GM23338 (cell line): ENCODE data around the gene SLC25A47. TPM values are rescaled to one million over a fixed set of nuclear protein-coding genes. Genes with fewer than 3 reads are reported as not detected.

Source experiments
- ATAC-seq: fragments of 200-7000 bp; cut with Tn5 transposase; 3 replicates; pipeline ENCODE4 v1.9.1; 2020
- DNase-seq: peaks from one replicate; pipeline ENCODE4 v3.0.0-alpha.2; 2015; ENCODE audit warnings: low spot score
- H2AFZ ChIP-seq: fragments of 200-600 bp; sonication (generic); 2 replicates; pipeline ENCODE4 v1.8.0; 2016; ENCODE audit warnings: antibody characterized with exemption, mild to moderate bottlenecking, moderate library complexity
- H3F3A ChIP-seq: fragments of 200-600 bp; sonication (generic); replicated peaks from 2 replicates; pipeline ENCODE4 v1.8.0; 2017; ENCODE audit warnings: antibody characterized with exemption, mixed run types, low read depth
- H3K27ac ChIP-seq: fragments of 200-600 bp; sonication (generic); 2 replicates; pipeline ENCODE4 v1.6.1; 2016; ENCODE audit warnings: low read depth
- H3K27me3 ChIP-seq: fragments of 200-600 bp; sonication (generic); 2 replicates; pipeline ENCODE4 v1.8.0; 2016; ENCODE audit warnings: mild to moderate bottlenecking, mixed run types, moderate library complexity; ENCODE audit not compliant: insufficient read depth
- H3K36me3 ChIP-seq: fragments of 200-600 bp; sonication (generic); 2 replicates; pipeline ENCODE4 v1.8.0; 2016; ENCODE audit warnings: mild to moderate bottlenecking; ENCODE audit not compliant: insufficient read depth
- H3K4me1 ChIP-seq: fragments of 200-600 bp; sonication (generic); 2 replicates; pipeline ENCODE4 v1.8.0; 2016; ENCODE audit warnings: mild to moderate bottlenecking, moderate library complexity; ENCODE audit not compliant: insufficient read depth
- H3K4me2 ChIP-seq: fragments of 200-600 bp; sonication (generic); 2 replicates; pipeline ENCODE4 v1.7.1; 2017; ENCODE audit warnings: mixed run types
- H3K4me3 ChIP-seq: fragments of 200-600 bp; sonication (generic); 2 replicates; pipeline ENCODE4 v1.6.1; 2016; ENCODE audit warnings: mixed run types
- H3K79me2 ChIP-seq: fragments of 200-600 bp; sonication (generic); replicated peaks from 2 replicates; pipeline ENCODE4 v1.8.0; 2017; ENCODE audit warnings: mild to moderate bottlenecking; ENCODE audit not compliant: insufficient read depth
- H3K9me2 ChIP-seq: fragments of 200-600 bp; sonication (generic); 2 replicates; pipeline ENCODE4 v1.8.0; 2017; ENCODE audit not compliant: insufficient read depth
- H4K20me1 ChIP-seq: fragments of 200-600 bp; sonication (generic); replicated peaks from 2 replicates; pipeline ENCODE4 v1.8.0; 2017; ENCODE audit warnings: mild to moderate bottlenecking; ENCODE audit not compliant: insufficient read depth
- H3K27ac Mint-ChIP-seq: 2 replicates; pipeline ENCODE4 v1.8.0; 2020; ENCODE audit warnings: inconsistent platforms, mild to moderate bottlenecking, moderate library complexity, mixed read lengths
- H3K27me3 Mint-ChIP-seq: 3 replicates; pipeline ENCODE4 v1.8.0; 2022; ENCODE audit warnings: low read depth, mild to moderate bottlenecking, moderate library complexity, mixed read lengths, inconsistent platforms; ENCODE audit not compliant: insufficient read depth, poor library complexity
- H3K36me3 Mint-ChIP-seq: 3 replicates; pipeline ENCODE4 v1.8.0; 2021; ENCODE audit warnings: low read depth, mild to moderate bottlenecking, inconsistent platforms, moderate library complexity, mixed read lengths
- H3K4me1 Mint-ChIP-seq: 3 replicates; pipeline ENCODE4 v1.8.0; 2020; ENCODE audit warnings: mild to moderate bottlenecking, inconsistent platforms, mixed read lengths
- H3K4me3 Mint-ChIP-seq: 3 replicates; pipeline ENCODE4 v1.8.0; 2021; ENCODE audit warnings: moderate library complexity, mild to moderate bottlenecking, inconsistent platforms, mixed read lengths
- H3K9me3 Mint-ChIP-seq: 3 replicates; pipeline ENCODE4 v1.8.0; 2020; ENCODE audit warnings: moderate library complexity, mild to moderate bottlenecking, inconsistent platforms, mixed read lengths
- CREB1 ChIP-seq: fragments of 250-450 bp; sonication (Bioruptor Pico); IDR thresholded peaks from 2 replicates; pipeline ENCODE4 v1.5.0; 2020; ENCODE audit warnings: low read depth, mild to moderate bottlenecking, moderate library complexity
- CTCF ChIP-seq, 2 experiments: fragments of 200-600 bp in 1 of 2; sonication (generic) in 1 of 2; conservative IDR thresholded peaks; 2 replicates each; pipeline versions ENCODE4 v1.5.1 to v1.6.1; 2016 to 2017; ENCODE audit warnings: antibody characterized with exemption in 2 of 2, low read depth in 2 of 2, mild to moderate bottlenecking in 2 of 2, moderate library complexity in 1 of 2
- EZH2 ChIP-seq: fragments of 200-600 bp; sonication (generic); IDR thresholded peaks from one replicate; pipeline ENCODE4 v1.8.0; 2017; ENCODE audit warnings: antibody characterized with exemption, mild to moderate bottlenecking, low read depth; ENCODE audit not compliant: unreplicated experiment
- EZH2phosphoT487 ChIP-seq: fragments of 200-600 bp; sonication (generic); IDR thresholded peaks from one replicate; pipeline ENCODE4 v1.8.1; 2018; ENCODE audit warnings: antibody characterized with exemption; ENCODE audit not compliant: unreplicated experiment
- JUNB ChIP-seq: IDR thresholded peaks from one replicate; pipeline ENCODE4 v1.6.1; 2016; ENCODE audit warnings: antibody characterized with exemption; ENCODE audit not compliant: unreplicated experiment
- NANOG ChIP-seq: IDR thresholded peaks from 2 replicates; pipeline ENCODE4 v1.6.1; 2016; ENCODE audit warnings: antibody characterized with exemption, borderline replicate concordance
- POLR2AphosphoS5 ChIP-seq: IDR thresholded peaks from 2 replicates; pipeline ENCODE4 v1.6.1; 2016; ENCODE audit warnings: antibody characterized with exemption, low read depth
- REST ChIP-seq: IDR thresholded peaks from one replicate; pipeline ENCODE4 v1.6.1; 2018; ENCODE audit warnings: antibody characterized with exemption; ENCODE audit not compliant: unreplicated experiment
- STAT1 ChIP-seq: IDR thresholded peaks from one replicate; pipeline ENCODE4 v1.6.1; 2016; ENCODE audit warnings: antibody characterized with exemption; ENCODE audit not compliant: unreplicated experiment
- ZNF114 ChIP-seq: fragments of 250-450 bp; sonication (Bioruptor Pico); IDR thresholded peaks from 2 replicates; pipeline ENCODE4 v1.5.0; 2020; ENCODE audit warnings: mild to moderate bottlenecking, moderate library complexity
- ZNF331 ChIP-seq: fragments of 250-450 bp; sonication (Bioruptor Pico); IDR thresholded peaks from 2 replicates; pipeline ENCODE4 v1.5.0; 2020; ENCODE audit warnings: low read depth, mild to moderate bottlenecking, moderate library complexity
- polyA plus RNA-seq: library from polyadenylated mRNA; unstranded; fragments of >200 nt; fragmentation: Nextera tagmentation; extraction: Ambion mirVana; gene quantifications from 2 replicates; pipeline ENCODE4 v1.2.1, GENCODE V29; 2016
- total RNA-seq: library from RNA; depleted of rRNA; stranded (reverse); fragments of >200 nt; shearing (Covaris generic); gene quantifications from 2 replicates; pipeline ENCODE4 v1.2.3, GENCODE V29; 2014
- TF ChIP-seq, protein P1 (sequence below): IDR thresholded peaks from 2 replicates; pipeline ENCODE4 v1.6.1; 2016; ENCODE audit warnings: antibody characterized with exemption
- TF ChIP-seq, protein P2 (sequence below): fragments of 250-450 bp; sonication (Bioruptor Pico); IDR thresholded peaks from 2 replicates; pipeline ENCODE4 v1.5.0; 2020; ENCODE audit warnings: mild to moderate bottlenecking, moderate library complexity

SLC25A47 gene
- total and polyA plus RNA-seq, 2 experiments from 2014 or later: not detected

- peaks cover 46% of the 10 kb centered on the region for H3K79me2 ChIP-seq
- H4K20me1 ChIP-seq: no peaks in the 10 kb centered on the region
- Mint-ChIP-seq H3K4me3 (peak overlapping the region; percentile 87), H3K36me3 (peaks cover 43% of the 10 kb centered on the region), H3K27ac (peak overlapping the region; percentile 99), H3K27me3 (peaks cover 5% of the 10 kb centered on the region), H3K9me3 (no peaks in the 10 kb centered on the region), H3K4me1 (peaks cover 46% of the 10 kb centered on the region)
- H3K36me3 ChIP-seq: peaks cover 8% of the 10 kb centered on the region; the same call in 1 of the 2 replicates
- H3K9me2 ChIP-seq: no peaks in the 10 kb centered on the region
- TF ChIP-seq CTCF (conservative IDR thresholded peaks at IDR 0.05; ENCODE audit: low read depth in 2 of 2) (no peak), ZNF114 (CRISPR knock-in tag) (no peak), STAT1 (no peak), CREB1 (CRISPR knock-in tag) (no peak), NANOG (no peak), REST (no peak), EZH2phosphoT487 (no peak), JUNB (no peak), POLR2AphosphoS5 (no peak; the same call in 1 of the 2 replicates), ZNF331 (CRISPR knock-in tag) (no peak), EZH2 (no peak)
- TF ChIP-seq, protein P1, sequence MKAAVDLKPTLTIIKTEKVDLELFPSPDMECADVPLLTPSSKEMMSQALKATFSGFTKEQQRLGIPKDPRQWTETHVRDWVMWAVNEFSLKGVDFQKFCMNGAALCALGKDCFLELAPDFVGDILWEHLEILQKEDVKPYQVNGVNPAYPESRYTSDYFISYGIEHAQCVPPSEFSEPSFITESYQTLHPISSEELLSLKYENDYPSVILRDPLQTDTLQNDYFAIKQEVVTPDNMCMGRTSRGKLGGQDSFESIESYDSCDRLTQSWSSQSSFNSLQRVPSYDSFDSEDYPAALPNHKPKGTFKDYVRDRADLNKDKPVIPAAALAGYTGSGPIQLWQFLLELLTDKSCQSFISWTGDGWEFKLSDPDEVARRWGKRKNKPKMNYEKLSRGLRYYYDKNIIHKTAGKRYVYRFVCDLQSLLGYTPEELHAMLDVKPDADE: no peak
- TF ChIP-seq, protein P2, sequence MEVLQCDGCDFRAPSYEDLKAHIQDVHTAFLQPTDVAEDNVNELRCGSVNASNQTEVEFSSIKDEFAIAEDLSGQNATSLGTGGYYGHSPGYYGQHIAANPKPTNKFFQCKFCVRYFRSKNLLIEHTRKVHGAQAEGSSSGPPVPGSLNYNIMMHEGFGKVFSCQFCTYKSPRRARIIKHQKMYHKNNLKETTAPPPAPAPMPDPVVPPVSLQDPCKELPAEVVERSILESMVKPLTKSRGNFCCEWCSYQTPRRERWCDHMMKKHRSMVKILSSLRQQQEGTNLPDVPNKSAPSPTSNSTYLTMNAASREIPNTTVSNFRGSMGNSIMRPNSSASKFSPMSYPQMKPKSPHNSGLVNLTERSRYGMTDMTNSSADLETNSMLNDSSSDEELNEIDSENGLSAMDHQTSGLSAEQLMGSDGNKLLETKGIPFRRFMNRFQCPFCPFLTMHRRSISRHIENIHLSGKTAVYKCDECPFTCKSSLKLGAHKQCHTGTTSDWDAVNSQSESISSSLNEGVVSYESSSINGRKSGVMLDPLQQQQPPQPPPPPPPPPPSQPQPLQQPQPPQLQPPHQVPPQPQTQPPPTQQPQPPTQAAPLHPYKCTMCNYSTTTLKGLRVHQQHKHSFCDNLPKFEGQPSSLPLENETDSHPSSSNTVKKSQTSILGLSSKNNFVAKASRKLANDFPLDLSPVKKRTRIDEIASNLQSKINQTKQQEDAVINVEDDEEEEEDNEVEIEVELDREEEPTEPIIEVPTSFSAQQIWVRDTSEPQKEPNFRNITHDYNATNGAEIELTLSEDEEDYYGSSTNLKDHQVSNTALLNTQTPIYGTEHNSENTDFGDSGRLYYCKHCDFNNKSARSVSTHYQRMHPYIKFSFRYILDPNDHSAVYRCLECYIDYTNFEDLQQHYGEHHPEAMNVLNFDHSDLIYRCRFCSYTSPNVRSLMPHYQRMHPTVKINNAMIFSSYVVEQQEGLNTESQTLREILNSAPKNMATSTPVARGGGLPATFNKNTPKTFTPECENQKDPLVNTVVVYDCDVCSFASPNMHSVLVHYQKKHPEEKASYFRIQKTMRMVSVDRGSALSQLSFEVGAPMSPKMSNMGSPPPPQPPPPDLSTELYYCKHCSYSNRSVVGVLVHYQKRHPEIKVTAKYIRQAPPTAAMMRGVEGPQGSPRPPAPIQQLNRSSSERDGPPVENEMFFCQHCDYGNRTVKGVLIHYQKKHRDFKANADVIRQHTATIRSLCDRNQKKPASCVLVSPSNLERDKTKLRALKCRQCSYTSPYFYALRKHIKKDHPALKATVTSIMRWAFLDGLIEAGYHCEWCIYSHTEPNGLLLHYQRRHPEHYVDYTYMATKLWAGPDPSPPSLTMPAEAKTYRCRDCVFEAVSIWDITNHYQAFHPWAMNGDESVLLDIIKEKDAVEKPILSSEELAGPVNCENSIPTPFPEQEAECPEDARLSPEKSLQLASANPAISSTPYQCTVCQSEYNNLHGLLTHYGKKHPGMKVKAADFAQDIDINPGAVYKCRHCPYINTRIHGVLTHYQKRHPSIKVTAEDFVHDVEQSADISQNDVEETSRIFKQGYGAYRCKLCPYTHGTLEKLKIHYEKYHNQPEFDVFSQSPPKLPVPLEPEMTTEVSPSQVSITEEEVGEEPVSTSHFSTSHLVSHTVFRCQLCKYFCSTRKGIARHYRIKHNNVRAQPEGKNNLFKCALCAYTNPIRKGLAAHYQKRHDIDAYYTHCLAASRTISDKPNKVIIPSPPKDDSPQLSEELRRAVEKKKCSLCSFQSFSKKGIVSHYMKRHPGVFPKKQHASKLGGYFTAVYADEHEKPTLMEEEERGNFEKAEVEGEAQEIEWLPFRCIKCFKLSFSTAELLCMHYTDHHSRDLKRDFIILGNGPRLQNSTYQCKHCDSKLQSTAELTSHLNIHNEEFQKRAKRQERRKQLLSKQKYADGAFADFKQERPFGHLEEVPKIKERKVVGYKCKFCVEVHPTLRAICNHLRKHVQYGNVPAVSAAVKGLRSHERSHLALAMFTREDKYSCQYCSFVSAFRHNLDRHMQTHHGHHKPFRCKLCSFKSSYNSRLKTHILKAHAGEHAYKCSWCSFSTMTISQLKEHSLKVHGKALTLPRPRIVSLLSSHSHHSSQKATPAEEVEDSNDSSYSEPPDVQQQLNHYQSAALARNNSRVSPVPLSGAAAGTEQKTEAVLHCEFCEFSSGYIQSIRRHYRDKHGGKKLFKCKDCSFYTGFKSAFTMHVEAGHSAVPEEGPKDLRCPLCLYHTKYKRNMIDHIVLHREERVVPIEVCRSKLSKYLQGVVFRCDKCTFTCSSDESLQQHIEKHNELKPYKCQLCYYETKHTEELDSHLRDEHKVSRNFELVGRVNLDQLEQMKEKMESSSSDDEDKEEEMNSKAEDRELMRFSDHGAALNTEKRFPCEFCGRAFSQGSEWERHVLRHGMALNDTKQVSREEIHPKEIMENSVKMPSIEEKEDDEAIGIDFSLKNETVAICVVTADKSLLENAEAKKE (CRISPR knock-in tag): no peak
- peaks cover 11% of the 10 kb centered on the region for H3F3A ChIP-seq
- H3K4me2 ChIP-seq: peak overlapping the region; percentile 93
- H3K27ac ChIP-seq: peak overlapping the region; percentile 100
- no peak overlapping the region; the same call in 1 of the 2 replicates for H2AFZ ChIP-seq
- ATAC-seq (peak; percentile 2; the same call in 2 of the 3 replicates), DNase-seq (peak; percentile 66)
- peak overlapping the region; percentile 93 for H3K4me3 ChIP-seq
- H3K4me1 ChIP-seq: peaks cover 38% of the 10 kb centered on the region
- H3K27me3 ChIP-seq: no peaks in the 10 kb centered on the region
Measured at GRCh38 chr14:100375266-100375962, 52.3 kb downstream of the SLC25A47 start.
